Testis (tissue), 3 donors: Measurements from ENCODE around the gene MOK. TPM values are rescaled to one million over a fixed set of nuclear protein-coding genes. Genes with fewer than 3 reads are reported as not detected.

Source experiments
- DNase-seq: peaks from one replicate; pipeline ENCODE4 v3.0.0-alpha.2; 2019
- H3K27ac ChIP-seq, 2 donors: fragments of 200-600 bp; sonication (generic); one replicate each; pipeline ENCODE4 v1.5.1; 2019
- H3K27me3 ChIP-seq: fragments of 200-600 bp; sonication (generic); one replicate; pipeline ENCODE4 v1.5.1; 2019
- H3K36me3 ChIP-seq: fragments of 200-600 bp; sonication (generic); one replicate; pipeline ENCODE4 v1.5.1; 2017; ENCODE audit warnings: low read depth; ENCODE audit errors: missing control alignments
- H3K4me1 ChIP-seq: fragments of 200-600 bp; sonication (generic); one replicate; pipeline ENCODE4 v1.5.1; 2019
- H3K4me3 ChIP-seq, 2 donors: fragments of 200-600 bp; sonication (generic); one replicate each; pipeline ENCODE4 v1.5.1; 2017 to 2019
- H3K9me3 ChIP-seq: fragments of 200-600 bp; sonication (generic); one replicate; pipeline ENCODE4 v1.5.1; 2017
- CTCF ChIP-seq, 3 experiments: fragments of 450-650 bp in 2 of 3; fragments of 200-600 bp in 1 of 3; sonication (generic) in 1 of 3; IDR thresholded peaks; one replicate each; pipeline ENCODE4 v1.5.1; 2016 to 2019; ENCODE audit warnings: antibody characterized with exemption in 3 of 3, mild to moderate bottlenecking in 2 of 3, moderate library complexity in 1 of 3
- POLR2A ChIP-seq: fragments of 450-650 bp; IDR thresholded peaks from one replicate; pipeline ENCODE4 v1.6.1; 2017; ENCODE audit warnings: antibody characterized with exemption, mild to moderate bottlenecking, moderate library complexity
- WGBS, 2 donors: methylation state at CpG; one replicate each; pipeline ENCODE4 v1.1.5; 2018; 5-methylcytosine and 5-hydroxymethylcytosine counted together
- intact Hi-C: fragments of 100-400 bp; cut with DNase I; formaldehyde crosslinking; loops from one replicate; pipeline ENCODE4 v1.15.1; 2023; ENCODE audit warnings: low total_unique reads
- polyA plus RNA-seq: library from polyadenylated mRNA; stranded (reverse); fragments of 350-450 nt; fragmentation: Illumina TruSeq; extraction: RNeasy Lipid Tissue Mini Kit (QIAGEN cat#74804); gene quantifications from one replicate; pipeline ENCODE4 v1.2.3, GENCODE V29; 2014; ENCODE audit warnings: low read depth, low replicate concordance; ENCODE audit not compliant: insufficient read depth
- total RNA-seq, 2 donors: library from RNA; depleted of rRNA; stranded (reverse); fragments of >200 nt; gene quantifications; one replicate each; pipeline ENCODE4 v1.2.3, GENCODE V29; 2016

Gene MOK
- total and polyA plus RNA-seq, 3 donors from 2014 or later, result 157 to 188 (median 171) TPM

- peak; percentile 37 for DNase-seq
- no peaks in the 10 kb centered on the region for H3K27me3 ChIP-seq
- peak overlapping the region; percentile 92 to 98 for H3K27ac ChIP-seq
- H3K4me3 ChIP-seq, result peak overlapping the region; percentile 84 to 85
- H3K9me3 ChIP-seq, result no peaks in the 10 kb centered on the region
- intact Hi-C loops, result no loop called here
- 5% methylated on average over 12 to 17 of the region's 30 CpGs for WGBS, 2 donors
- peaks cover 55% of the 10 kb centered on the region for H3K4me1 ChIP-seq
- TF ChIP-seq POLR2A (no peak), CTCF (IDR thresholded peaks at IDR 0.05) (no peak)
- H3K36me3 ChIP-seq, result no peaks in the 10 kb centered on the region
Measured at GRCh38 chr14:102320033-102320660, 15.2 kb upstream of the MOK start.

DNA sequence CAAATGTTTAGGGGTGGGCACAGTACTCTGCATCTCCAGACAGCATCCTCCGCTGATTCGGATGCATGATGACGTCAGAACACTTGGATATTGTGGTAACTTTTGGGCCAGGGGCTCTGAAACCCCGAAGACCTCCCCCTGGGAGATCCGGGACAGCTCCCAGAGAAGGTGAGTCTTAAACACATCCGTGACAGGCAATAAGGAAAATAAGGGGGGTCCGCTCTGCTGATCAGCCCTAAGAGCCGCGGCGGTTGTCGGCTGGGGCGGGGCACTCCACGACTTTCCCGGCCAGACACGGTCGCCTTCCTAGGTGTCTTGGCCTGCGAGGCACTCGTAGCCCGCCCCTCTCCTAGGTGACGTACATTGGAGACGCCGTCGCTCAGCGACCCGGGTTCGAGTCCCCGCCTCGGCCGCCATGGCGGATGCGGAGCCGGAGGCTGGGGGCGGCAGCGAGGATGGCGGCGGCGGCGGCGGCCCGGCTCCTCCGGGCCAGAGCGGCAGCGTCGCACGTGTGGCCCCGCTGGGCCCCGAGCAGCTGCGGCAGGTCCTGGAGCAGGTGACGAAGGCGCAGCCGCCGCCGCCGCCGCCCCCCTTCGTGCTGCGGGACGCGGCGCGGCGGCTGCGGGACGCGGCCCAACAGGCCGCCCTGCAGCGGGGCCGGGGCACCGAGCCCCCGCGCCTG, 14.5 kb upstream of the MOK start, which contains the start of gene ZNF839:
TSS of gene ZNF839 (plus strand) at position 396 of the 682 bp plus-strand sequence. CDS start at position 416, 20 bp downstream.
- H3K4me1 ChIP-seq, result peaks cover 55% of the 10 kb centered on the region
- H3K27me3 ChIP-seq, result no peaks in the 10 kb centered on the region
- WGBS, 2 donors, result 0% methylated on average over 16 to 42 of the region's 71 CpGs
- H3K27ac ChIP-seq, result peak within 1 kb of the TSS; percentile 92 to 98
- H3K4me3 ChIP-seq, result peak within 1 kb of the TSS; percentile 84 to 85
- no peaks in the 10 kb centered on the region for H3K9me3 ChIP-seq
- no peak for TF ChIP-seq CTCF (IDR thresholded peaks at IDR 0.05)
- peak; percentile 15 for TF ChIP-seq POLR2A
- no peaks in the 10 kb centered on the region for H3K36me3 ChIP-seq
- intact Hi-C loops, result no loop called here
- peak; percentile 96 for DNase-seq

GRCh38 chr14:102318781-102319276, 13.9 kb upstream of the MOK start:
- no peaks in the 10 kb centered on the region for H3K36me3 ChIP-seq
- intact Hi-C loops, result no loop called here
- no peaks in the 10 kb centered on the region for H3K27me3 ChIP-seq
- no peak for DNase-seq
- WGBS, 2 donors, result 43 to 49% methylated on average over 13 to 15 of the region's 15 CpGs
- peaks cover 55% of the 10 kb centered on the region for H3K4me1 ChIP-seq
- H3K4me3 ChIP-seq, result peak overlapping the region; percentile 84 to 85
- no peak for TF ChIP-seq CTCF (IDR thresholded peaks at IDR 0.05)
- no peak for TF ChIP-seq POLR2A
- H3K27ac ChIP-seq, result peak overlapping the region; percentile 89 to 98
- no peaks in the 10 kb centered on the region for H3K9me3 ChIP-seq

DNA sequence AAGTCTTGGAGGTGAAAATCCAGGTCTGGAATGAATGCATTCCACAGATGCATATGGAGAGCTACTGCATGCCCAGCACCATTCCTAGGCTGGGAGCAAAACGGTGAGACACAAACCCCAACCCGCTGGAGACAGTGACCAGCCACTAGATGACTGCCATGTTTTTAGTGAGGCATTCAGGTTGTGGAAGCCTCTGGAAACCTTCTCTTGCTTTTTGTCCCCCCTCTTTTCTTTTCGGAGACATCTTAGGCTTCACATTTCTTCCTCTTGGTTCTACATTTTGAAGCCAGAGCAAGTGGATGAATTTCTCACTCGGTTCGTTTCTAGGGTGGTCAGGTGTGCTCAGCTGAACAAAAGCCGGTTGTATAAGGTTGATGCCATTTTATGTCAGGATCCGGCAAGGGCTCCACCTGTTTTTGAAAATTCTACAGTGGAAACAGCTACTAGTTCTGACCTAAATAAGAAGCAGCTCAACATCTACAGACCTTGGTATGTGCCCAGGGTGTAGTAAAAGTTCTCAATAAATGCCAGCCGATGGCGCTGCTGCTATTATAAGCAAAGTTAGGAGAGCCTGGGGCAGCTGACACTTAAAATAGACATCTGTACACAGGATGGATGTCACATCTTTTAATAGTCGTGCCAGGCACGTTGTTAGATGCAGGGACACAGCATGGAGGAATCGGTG, 12.7 kb upstream of the MOK start:
- TF ChIP-seq CTCF (IDR thresholded peaks at IDR 0.05) (peak in 1 of 3 experiments; percentile 20), POLR2A (no peak)
- H3K4me3 ChIP-seq, result peak overlapping the region; percentile 57 to 61
- WGBS, 2 donors, result 38 to 47% methylated on average over 12 of the region's 12 CpGs
- DNase-seq, result peak; percentile 84
- H3K27ac ChIP-seq, result peak overlapping the region; percentile 73 to 98
- H3K9me3 ChIP-seq, result no peaks in the 10 kb centered on the region
- no peaks in the 10 kb centered on the region for H3K27me3 ChIP-seq
- intact Hi-C loops, result no loop called here
- H3K36me3 ChIP-seq, result no peaks in the 10 kb centered on the region
- H3K4me1 ChIP-seq, result peaks cover 47% of the 10 kb centered on the region
